HS-27A (cell line): ENCODE data around the gene ZNF521.

Experiments used
- DNase-seq: peaks from one replicate; pipeline ENCODE4 v3.0.0-alpha.2; 2012; ENCODE audit warnings: low read depth, missing footprints

Gene ZNF521

GRCh38 chr18:25075783-25076182, 276.2 kb downstream of the ZNF521 start:
- DNase-seq = no peak

DNA sequence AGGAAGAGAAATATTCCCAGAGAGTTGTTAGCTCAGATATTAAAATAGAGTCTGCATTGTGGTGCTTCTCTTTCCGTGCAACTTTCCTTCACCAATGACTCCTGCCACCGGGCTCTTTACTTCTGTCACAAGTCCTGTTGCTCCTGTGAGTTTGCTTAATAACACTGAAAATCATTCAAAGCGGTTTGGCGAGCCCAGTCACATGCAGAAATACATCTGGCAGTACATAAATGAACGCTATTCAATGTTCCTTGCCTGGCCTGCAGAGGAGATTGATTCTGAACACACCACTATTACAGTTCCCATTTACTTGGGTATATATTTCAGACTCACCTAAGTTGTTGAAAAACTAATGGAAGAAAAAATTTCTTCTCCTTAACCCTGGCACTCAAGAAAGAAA, 276.6 kb downstream of the ZNF521 start:
- no peak for DNase-seq

- no peak for DNase-seq
Observed at GRCh38 chr18:25074925-25075324, 277.0 kb downstream of the ZNF521 start.

DNA sequence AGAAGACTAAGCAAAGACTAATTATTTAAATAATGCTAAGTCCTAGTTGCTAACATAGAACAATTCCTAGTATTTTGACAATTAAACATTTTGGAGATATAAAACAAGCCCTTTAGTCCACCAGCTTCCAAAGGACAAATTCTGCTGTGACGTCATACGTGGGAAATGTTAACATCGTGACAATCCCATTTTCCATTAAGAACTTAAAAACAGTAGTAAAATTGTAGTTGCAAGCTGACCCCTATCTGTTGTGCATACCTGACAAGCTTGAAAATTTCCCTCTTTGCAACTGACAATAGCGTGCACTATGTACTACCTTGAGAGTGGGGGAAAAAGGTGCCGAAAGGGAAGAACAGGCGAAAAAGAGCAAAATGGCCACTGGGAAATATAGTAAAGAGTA, 279.8 kb downstream of the ZNF521 start:
- no peak for DNase-seq

DNA sequence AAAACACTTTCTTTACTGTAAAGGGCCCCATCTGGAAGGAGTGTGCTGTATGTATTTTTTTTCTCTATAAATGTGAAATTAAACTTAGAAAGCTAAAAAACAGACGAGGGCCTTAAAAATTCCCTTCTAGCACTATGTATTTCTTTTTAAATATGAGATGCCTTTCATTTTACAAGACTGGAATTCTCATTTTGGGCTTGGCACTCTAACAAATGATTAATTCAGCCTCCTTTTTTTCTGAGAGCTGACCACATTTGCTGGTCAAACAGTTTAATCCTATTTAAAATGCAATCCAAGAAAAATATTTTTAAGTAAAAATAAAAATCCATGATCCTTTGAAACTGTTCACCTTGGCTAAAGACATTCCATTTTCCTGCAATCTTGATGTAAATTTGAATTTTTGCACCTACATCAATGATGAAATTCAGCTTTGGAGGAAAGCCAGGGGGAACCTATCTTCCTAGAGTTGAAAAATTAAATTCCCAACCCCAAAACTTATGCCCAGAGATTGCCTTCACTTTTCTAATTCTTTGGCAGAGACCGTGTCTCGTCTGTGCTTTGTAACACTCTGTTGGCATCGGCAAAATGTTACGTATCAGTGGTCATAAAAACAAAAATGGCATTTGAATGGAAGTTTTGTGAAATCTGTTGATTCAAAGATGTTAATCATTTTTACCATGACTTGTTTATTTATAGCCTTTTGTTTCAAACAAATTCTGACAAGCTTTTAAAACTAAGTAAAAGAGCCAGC, 284.5 kb downstream of the ZNF521 start:
- no peak for DNase-seq

- no peak for DNase-seq
Observed at GRCh38 chr18:25066516-25066915, 285.4 kb downstream of the ZNF521 start.

GRCh38 chr18:25062720-25063119, 289.2 kb downstream of the ZNF521 start:
- no peak for DNase-seq

DNA sequence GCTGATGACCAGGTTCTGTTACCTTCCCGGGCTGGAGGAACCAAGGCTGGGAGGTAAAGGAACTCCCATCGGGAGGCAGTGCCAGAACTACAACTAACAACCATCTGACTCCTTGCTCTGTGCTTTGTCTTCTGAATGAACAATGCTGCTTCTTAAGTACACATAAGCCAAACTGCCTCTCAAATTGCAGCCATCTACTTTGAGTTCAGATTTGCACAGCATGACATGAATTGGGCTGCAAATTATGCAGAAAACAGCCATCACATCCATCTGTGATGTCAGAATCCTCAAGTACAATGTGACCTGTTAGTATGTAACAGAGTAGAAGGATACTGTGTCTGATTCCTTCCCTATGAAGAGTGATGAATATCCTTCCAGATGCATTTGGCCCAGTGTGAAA, 290.6 kb downstream of the ZNF521 start:
- no peak for DNase-seq

GRCh38 chr18:25058521-25058920, 293.4 kb downstream of the ZNF521 start:
- DNase-seq = no peak

DNA sequence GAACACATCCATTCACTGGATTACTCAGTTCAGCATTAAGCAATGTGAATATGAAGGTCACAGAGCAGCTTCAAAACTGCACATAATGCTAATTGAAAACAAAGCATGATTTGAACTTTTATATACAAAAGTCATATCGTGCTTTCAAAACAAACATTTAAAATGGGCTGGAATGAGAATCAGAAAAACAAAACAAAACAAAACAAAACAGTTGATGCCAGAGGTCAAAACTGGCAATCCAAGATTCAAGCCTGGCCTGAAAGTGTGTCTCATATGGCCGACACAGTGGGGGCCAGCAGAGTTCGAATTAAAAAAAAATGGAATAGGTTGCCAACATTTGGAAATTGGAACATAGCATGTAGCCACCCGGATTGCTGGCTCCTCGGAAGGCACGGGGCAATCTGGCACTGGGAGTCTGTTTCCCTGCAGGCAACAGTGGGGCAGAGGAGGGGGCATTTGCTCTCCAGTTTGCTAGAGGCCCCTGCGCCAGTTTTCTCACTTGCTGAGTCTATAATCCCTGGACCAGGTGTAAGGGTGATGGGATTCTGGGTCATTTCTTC, 294.4 kb downstream of the ZNF521 start:
- no peak for DNase-seq

GRCh38 chr18:25056429-25056828, 295.5 kb downstream of the ZNF521 start:
- DNase-seq = no peak

- DNase-seq = no peak
Observed at GRCh38 chr18:25055076-25055475, 296.9 kb downstream of the ZNF521 start.

DNA sequence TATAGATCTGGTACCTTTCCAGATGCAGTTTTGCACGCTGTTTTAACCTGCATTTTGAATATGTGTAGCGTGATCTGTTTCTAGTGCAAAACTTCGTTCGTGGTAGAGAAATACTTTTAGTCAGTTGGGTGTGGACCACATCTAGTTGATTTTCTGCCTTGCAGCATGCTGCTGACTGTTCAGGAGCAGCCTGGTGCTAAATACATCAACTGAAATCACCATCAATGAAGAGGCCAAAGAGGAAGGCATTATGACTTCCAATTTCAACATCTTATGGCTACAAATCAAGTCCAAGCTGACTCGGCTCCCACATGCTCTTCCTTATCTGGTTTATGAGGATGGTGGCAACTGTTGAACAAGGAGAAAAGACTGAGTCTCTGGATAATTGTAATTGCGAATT, 298.5 kb downstream of the ZNF521 start:
- no peak for DNase-seq

- DNase-seq = no peak
Observed at GRCh38 chr18:25052511-25052921, 299.4 kb downstream of the ZNF521 start.

GRCh38 chr18:25050605-25051004, 301.4 kb downstream of the ZNF521 start:
- DNase-seq = no peak

- DNase-seq = no peak
Observed at GRCh38 chr18:25047983-25048382, 304.0 kb downstream of the ZNF521 start.

DNA sequence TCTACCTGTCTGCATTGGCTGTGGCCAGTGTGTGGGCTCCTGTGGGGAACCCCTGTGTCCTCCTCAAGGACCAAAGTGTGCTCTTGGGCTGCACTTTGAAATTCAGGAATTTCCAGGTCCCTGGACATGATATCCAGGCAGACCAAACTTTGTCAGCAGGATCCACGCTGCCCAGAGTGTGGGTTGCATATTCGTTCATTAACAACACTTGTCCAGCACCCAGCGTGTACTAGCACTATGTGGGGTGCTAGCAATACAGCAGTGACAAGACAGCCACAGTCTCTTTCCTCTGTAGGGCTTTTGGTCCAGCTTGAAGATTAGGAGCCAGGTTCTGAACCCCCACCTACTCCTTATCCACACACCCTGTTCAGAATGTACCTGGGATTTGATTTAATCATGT, 304.5 kb downstream of the ZNF521 start:
- no peak for DNase-seq

GRCh38 chr18:25044694-25045093, 307.3 kb downstream of the ZNF521 start:
- no peak for DNase-seq

GRCh38 chr18:25043104-25043503, 308.9 kb downstream of the ZNF521 start:
- no peak for DNase-seq

DNA sequence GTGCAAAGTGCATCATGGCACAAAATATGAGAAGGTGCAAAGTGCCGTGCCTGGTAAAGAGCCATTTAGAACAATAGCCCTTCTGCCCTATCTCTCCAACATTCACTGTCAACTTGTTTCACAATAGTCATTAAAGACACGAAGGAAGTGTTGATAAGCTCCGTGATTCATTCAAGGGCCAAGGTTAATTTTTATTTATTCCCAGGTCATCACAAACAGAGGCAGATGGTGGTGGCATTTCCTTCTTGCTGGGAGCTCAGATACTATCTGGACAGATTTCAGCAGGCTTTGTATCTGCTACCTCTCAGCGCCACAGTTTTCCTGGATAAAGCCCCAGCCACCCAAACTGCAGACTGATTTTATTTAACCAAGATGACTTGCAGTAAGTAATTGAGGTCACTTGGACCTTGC, 309.3 kb downstream of the ZNF521 start:
- no peak for DNase-seq

- DNase-seq = no peak
Observed at GRCh38 chr18:25039781-25040180, 312.2 kb downstream of the ZNF521 start.

GRCh38 chr18:25038261-25038660, 313.7 kb downstream of the ZNF521 start:
- no peak for DNase-seq

- no peak for DNase-seq
Observed at GRCh38 chr18:25033747-25034471, 318.1 kb downstream of the ZNF521 start.
